ENCODE results near the gene IFRD2. TPM values are rescaled to one million over a fixed set of nuclear protein-coding genes. Genes with fewer than 3 reads are reported as not detected.
A peak's percentile ranks its signal among the peaks of the same experiment; 100 is the strongest.

Gene IFRD2
- total RNA-seq, 1 experiment from 2014 or later: 223 TPM

DNA sequence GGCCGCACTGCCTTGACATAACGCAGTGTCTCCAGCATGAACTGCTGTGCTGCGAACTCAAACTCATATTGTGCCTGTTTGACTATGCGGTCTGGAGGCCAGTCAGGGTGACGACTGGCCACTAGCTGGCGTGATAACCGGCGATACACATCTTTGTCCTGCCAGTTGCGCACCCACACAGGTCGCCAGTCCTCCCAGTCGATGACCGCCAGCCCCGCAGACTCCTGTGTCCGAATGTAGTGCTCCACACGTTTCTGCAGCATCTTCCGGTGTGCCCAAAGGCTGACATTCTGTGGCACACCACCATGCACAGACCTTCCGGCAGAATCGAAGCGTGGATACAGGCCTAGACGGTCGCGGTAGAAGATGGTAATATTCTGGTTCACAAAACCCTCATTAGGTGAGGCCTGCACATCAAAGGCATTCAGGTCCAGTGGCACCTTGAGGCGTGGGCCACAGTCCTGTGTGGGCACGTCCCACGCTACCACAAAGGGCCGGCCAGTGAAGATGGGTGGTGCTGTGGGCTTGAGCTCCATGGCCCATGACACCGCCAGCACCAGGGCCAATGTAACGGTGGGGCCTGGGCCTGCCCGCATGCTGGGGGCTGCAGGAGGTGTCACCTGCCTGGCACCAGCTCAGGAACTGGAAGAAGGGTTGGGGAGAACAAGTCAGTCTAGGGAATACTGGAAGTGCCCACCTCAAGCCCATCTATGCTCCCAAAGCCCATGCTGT, 27.8 kb upstream of the IFRD2 start:
- ChIA-PET CTCF (no interaction called here), POLR2A (ENCODE audit: unreplicated experiment) (no interaction called here)
- Histone ChIP-seq H3K27ac (ENCODE audit: low read length) (peak overlapping the region; percentile 86), H3K79me2 (ENCODE audit: low read length) (peaks cover 33% of the 10 kb centered on the region), H3K9me3 (ENCODE audit: low read length) (no peaks in the 10 kb centered on the region), H3K4me2 (ENCODE audit: low read length) (peak overlapping the region; percentile 99), H3K27me3 (ENCODE audit: low read length) (no peaks in the 10 kb centered on the region), H2AFZ (ENCODE audit: low read length) (no peak overlapping the region), H3K4me1 (ENCODE audit: insufficient read depth, low read length) (peaks cover 48% of the 10 kb centered on the region), H3K9ac (ENCODE audit: low read length) (peak overlapping the region; percentile 93), H4K20me1 (ENCODE audit: low read length) (no peaks in the 10 kb centered on the region), H3K9me2 (replicated peaks; ENCODE audit: low read length) (no peaks in the 10 kb centered on the region), H3K4me3 (ENCODE audit: low read length) (peak overlapping the region; percentile 97), H3F3A (ENCODE audit: low read length, unreplicated experiment) (peaks cover 13% of the 10 kb centered on the region), H3K36me3 (ENCODE audit: low read depth, low read length) (peaks cover 6% of the 10 kb centered on the region)
- BruUV-seq (replicated peaks): no TSS peak
- no peak for DNase-seq
- intact Hi-C loops (cut with micrococcal nuclease): loop anchor here (5.0 kb wide), 1 partner anchor 123 kb away; no protein-coding TSS in a partner anchor
- TF ChIP-seq, protein P1, sequence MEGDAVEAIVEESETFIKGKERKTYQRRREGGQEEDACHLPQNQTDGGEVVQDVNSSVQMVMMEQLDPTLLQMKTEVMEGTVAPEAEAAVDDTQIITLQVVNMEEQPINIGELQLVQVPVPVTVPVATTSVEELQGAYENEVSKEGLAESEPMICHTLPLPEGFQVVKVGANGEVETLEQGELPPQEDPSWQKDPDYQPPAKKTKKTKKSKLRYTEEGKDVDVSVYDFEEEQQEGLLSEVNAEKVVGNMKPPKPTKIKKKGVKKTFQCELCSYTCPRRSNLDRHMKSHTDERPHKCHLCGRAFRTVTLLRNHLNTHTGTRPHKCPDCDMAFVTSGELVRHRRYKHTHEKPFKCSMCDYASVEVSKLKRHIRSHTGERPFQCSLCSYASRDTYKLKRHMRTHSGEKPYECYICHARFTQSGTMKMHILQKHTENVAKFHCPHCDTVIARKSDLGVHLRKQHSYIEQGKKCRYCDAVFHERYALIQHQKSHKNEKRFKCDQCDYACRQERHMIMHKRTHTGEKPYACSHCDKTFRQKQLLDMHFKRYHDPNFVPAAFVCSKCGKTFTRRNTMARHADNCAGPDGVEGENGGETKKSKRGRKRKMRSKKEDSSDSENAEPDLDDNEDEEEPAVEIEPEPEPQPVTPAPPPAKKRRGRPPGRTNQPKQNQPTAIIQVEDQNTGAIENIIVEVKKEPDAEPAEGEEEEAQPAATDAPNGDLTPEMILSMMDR (conservative IDR thresholded peaks at IDR 0.05; ENCODE audit: low read depth, low read length): no peak
- TF ChIP-seq EZH2phosphoT487 (IDR thresholded peaks at IDR 0.05; ENCODE audit: borderline replicate concordance, low read length) (no peak), EZH2 (IDR thresholded peaks at IDR 0.05; ENCODE audit: low read length, unreplicated experiment) (no peak)
- no peak for ATAC-seq

DNA sequence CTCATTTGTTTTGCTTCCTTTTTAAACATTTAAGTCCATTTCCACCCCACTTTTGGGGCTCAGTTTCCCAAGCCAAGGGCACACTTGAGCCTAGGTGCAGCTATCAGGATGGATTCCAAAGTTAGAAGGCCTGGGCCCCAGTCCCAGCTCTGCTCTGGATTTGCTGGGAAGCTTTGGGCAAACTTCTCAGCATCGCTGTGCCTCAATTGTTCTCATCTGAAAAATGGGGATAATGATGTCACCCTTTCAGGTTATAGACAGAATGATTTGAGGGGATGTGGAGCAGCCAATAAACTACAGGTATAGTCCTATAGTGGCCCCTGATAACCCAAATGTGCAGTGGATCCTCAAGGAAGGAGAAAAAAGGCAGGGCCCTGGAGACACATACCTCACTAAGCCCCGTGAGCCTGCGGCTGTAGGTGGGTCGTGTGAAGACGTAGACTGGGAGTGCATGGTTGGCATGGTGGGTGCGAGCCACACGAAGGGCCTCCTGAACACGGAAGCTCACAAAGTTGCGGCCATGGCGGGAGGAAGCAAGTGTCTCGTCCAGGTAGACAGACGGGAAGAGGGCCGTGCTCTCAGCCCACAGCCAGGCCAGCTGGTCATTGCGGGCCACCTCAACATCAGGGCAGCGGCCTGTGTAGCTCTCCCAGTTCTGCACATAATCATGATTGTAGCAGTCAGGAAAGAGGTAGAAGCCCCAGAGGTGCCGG, 27.1 kb upstream of the IFRD2 start:
- ATAC-seq (no peak), DNase-seq (no peak)
- no peaks in the 10 kb centered on the region for H3K9me3 ChIP-seq (ENCODE audit: low read length)
- H3K4me2 ChIP-seq (ENCODE audit: low read length): peak overlapping the region; percentile 88
- CTCF ChIA-PET: no interaction called here
- no peaks in the 10 kb centered on the region for H3K9me2 ChIP-seq (replicated peaks; ENCODE audit: low read length)
- no peak overlapping the region for H3K27ac ChIP-seq (ENCODE audit: low read length)
- H3K4me3 ChIP-seq (ENCODE audit: low read length): no peak overlapping the region
- no peak for TF ChIP-seq EZH2phosphoT487 (IDR thresholded peaks at IDR 0.05; ENCODE audit: borderline replicate concordance, low read length)
- TF ChIP-seq EZH2 (IDR thresholded peaks at IDR 0.05; ENCODE audit: low read length, unreplicated experiment): no peak
- TF ChIP-seq, protein P1 (conservative IDR thresholded peaks at IDR 0.05; ENCODE audit: low read depth, low read length): no peak
- no peaks in the 10 kb centered on the region for H4K20me1 ChIP-seq (ENCODE audit: low read length)
- intact Hi-C loops (cut with micrococcal nuclease): no loop called here
- H3F3A ChIP-seq (ENCODE audit: low read length, unreplicated experiment): peaks cover 13% of the 10 kb centered on the region
- H2AFZ ChIP-seq (ENCODE audit: low read length): no peak overlapping the region
- no peaks in the 10 kb centered on the region for H3K27me3 ChIP-seq (ENCODE audit: low read length)
- POLR2A ChIA-PET (ENCODE audit: unreplicated experiment): no interaction called here
- no TSS peak for BruUV-seq (replicated peaks)
- H3K9ac ChIP-seq (ENCODE audit: low read length): no peak overlapping the region
- peaks cover 48% of the 10 kb centered on the region for H3K4me1 ChIP-seq (ENCODE audit: insufficient read depth, low read length)
- H3K79me2 ChIP-seq (ENCODE audit: low read length): peaks cover 35% of the 10 kb centered on the region
- H3K36me3 ChIP-seq (ENCODE audit: low read depth, low read length): peaks cover 6% of the 10 kb centered on the region

DNA sequence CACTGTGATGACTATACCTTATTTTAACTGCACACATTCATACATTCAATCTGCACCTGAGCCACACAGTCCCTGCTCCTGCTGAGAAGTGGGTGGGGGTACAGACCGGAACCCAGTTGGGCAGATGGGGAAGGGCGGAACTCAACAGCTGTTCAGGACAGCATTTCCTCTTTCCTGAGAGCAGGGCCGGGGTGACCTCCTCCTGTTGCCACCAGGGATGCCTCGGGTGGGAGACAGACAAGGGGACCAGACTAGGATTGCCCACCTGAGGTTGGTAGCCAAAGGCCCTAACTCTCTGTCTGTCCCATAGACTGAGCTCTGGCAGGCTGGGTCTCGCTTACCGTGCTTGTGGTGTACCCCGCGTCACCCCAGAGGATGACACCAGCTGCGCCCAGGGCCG, 26.4 kb upstream of the IFRD2 start:
- Histone ChIP-seq H3K4me1 (ENCODE audit: insufficient read depth, low read length) (peaks cover 48% of the 10 kb centered on the region), H4K20me1 (ENCODE audit: low read length) (no peaks in the 10 kb centered on the region), H3K36me3 (ENCODE audit: low read depth, low read length) (peaks cover 6% of the 10 kb centered on the region), H3F3A (ENCODE audit: low read length, unreplicated experiment) (peaks cover 13% of the 10 kb centered on the region), H2AFZ (ENCODE audit: low read length) (no peak overlapping the region), H3K9ac (ENCODE audit: low read length) (no peak overlapping the region), H3K4me2 (ENCODE audit: low read length) (peak overlapping the region; percentile 88), H3K27me3 (ENCODE audit: low read length) (no peaks in the 10 kb centered on the region), H3K9me3 (ENCODE audit: low read length) (no peaks in the 10 kb centered on the region), H3K79me2 (ENCODE audit: low read length) (peaks cover 35% of the 10 kb centered on the region), H3K4me3 (ENCODE audit: low read length) (no peak overlapping the region), H3K27ac (ENCODE audit: low read length) (no peak overlapping the region), H3K9me2 (replicated peaks; ENCODE audit: low read length) (no peaks in the 10 kb centered on the region)
- intact Hi-C loops (cut with micrococcal nuclease): no loop called here
- TF ChIP-seq EZH2 (IDR thresholded peaks at IDR 0.05; ENCODE audit: low read length, unreplicated experiment) (no peak), EZH2phosphoT487 (IDR thresholded peaks at IDR 0.05; ENCODE audit: borderline replicate concordance, low read length) (no peak)
- TF ChIP-seq, protein P1 (conservative IDR thresholded peaks at IDR 0.05; ENCODE audit: low read depth, low read length): no peak
- ChIA-PET POLR2A (ENCODE audit: unreplicated experiment) (no interaction called here), CTCF (no interaction called here)
- no peak for DNase-seq
- BruUV-seq (replicated peaks): no TSS peak
- no peak for ATAC-seq
